PC-9 (cell line): ENCODE results near the gene SMYD2. TPM values are rescaled to one million over a fixed set of nuclear protein-coding genes. Genes with fewer than 3 reads are reported as not detected.

Experiments used
- BruUV-seq: library from RNA; stranded (reverse); fragments of 400-500 nt; replicated peaks from 2 replicates; lab custom pipeline; 2021; lab: Mats Ljungman, UMichigan
- CTCF ChIA-PET: fragments of 300-600 bp; sonication (Branson Sonifier 250); formaldehyde crosslinking; loops from one replicate; lab custom pipeline; 2022; ENCODE audit warnings: antibody characterized with exemption; lab: Charles Lee
- POLR2A ChIA-PET: fragments of 300-600 bp; sonication (Branson Sonifier 250); formaldehyde crosslinking; loops from one replicate; lab custom pipeline; 2022; ENCODE audit warnings: antibody characterized with exemption; ENCODE audit not compliant: unreplicated experiment; lab: Charles Lee
- DNase-seq, 2 experiments: peaks; one replicate each; pipeline versions ENCODE4 v3.0.0 to v3.0.0-alpha.2; 2015 to 2022; ENCODE audit warnings: mixed read lengths in 1 of 2
- H2AFZ ChIP-seq: fragments of 200-600 bp; sonication (generic); 2 replicates; pipeline ENCODE4 v1.8.1; 2017; ENCODE audit warnings: antibody characterized with exemption
- H3F3A ChIP-seq: fragments of 200-600 bp; sonication (generic); 2 replicates; pipeline ENCODE4 v1.8.1; 2017; ENCODE audit warnings: antibody characterized with exemption, mild to moderate bottlenecking, low read depth; ENCODE audit not compliant: insufficient read depth
- H3K27ac ChIP-seq: fragments of 200-600 bp; sonication (generic); 2 replicates; pipeline ENCODE4 v1.6.1; 2016; ENCODE audit warnings: mixed run types
- H3K27me3 ChIP-seq: fragments of 200-600 bp; sonication (generic); 2 replicates; pipeline ENCODE4 v1.6.1; 2016; ENCODE audit warnings: low read depth, mixed run types; ENCODE audit not compliant: insufficient read depth
- H3K36me3 ChIP-seq: fragments of 200-600 bp; sonication (generic); 2 replicates; pipeline ENCODE4 v1.6.1; 2016; ENCODE audit warnings: low read depth, mixed run types
- H3K4me1 ChIP-seq: fragments of 200-600 bp; sonication (generic); replicated peaks from 2 replicates; pipeline ENCODE4 v1.6.1; 2016; ENCODE audit warnings: mixed run types; ENCODE audit not compliant: insufficient read depth
- H3K4me2 ChIP-seq: fragments of 200-600 bp; sonication (generic); 2 replicates; pipeline ENCODE4 v1.6.1; 2017; ENCODE audit warnings: mixed run types
- H3K4me3 ChIP-seq: fragments of 200-600 bp; sonication (generic); 2 replicates; pipeline ENCODE4 v1.6.1; 2016; ENCODE audit warnings: mixed run types
- H3K79me2 ChIP-seq: fragments of 200-600 bp; sonication (generic); 2 replicates; pipeline ENCODE4 v1.6.1; 2017; ENCODE audit warnings: low read depth, mixed run types
- H3K9me2 ChIP-seq: fragments of 200-600 bp; sonication (generic); 2 replicates; pipeline ENCODE4 v1.8.1; 2017; ENCODE audit warnings: mild to moderate bottlenecking; ENCODE audit not compliant: insufficient read depth
- H3K9me3 ChIP-seq: fragments of 200-600 bp; sonication (generic); 2 replicates; pipeline ENCODE4 v1.8.1; 2016; ENCODE audit warnings: low read depth; ENCODE audit not compliant: insufficient read depth
- H4K20me1 ChIP-seq: fragments of 200-600 bp; sonication (generic); 2 replicates; pipeline ENCODE4 v1.8.1; 2017; ENCODE audit not compliant: insufficient read depth
- EZH2 ChIP-seq: fragments of 200-600 bp; sonication (generic); IDR thresholded peaks from 2 replicates; pipeline ENCODE4 v1.8.0; 2017; ENCODE audit warnings: antibody characterized with exemption, low read depth
- intact Hi-C: fragments of 100-400 bp; cut with micrococcal nuclease; formaldehyde crosslinking; loops from one replicate; pipeline ENCODE4 v1.10.0; 2022; ENCODE audit not compliant: unreplicated experiment
- total RNA-seq: library from RNA; stranded (reverse); gene quantifications from 2 replicates; pipeline ENCODE4 v1.2.3, GENCODE V29; 2021
- TF ChIP-seq, protein P1 (sequence below): fragments of 200-600 bp; sonication (generic); conservative IDR thresholded peaks from 2 replicates; pipeline ENCODE4 v1.6.1; 2017; ENCODE audit warnings: mixed run types, antibody characterized with exemption, mild to moderate bottlenecking, moderate library complexity

The SMYD2 gene
- total RNA-seq, 1 experiment from 2014 or later: 36.4 TPM

DNA sequence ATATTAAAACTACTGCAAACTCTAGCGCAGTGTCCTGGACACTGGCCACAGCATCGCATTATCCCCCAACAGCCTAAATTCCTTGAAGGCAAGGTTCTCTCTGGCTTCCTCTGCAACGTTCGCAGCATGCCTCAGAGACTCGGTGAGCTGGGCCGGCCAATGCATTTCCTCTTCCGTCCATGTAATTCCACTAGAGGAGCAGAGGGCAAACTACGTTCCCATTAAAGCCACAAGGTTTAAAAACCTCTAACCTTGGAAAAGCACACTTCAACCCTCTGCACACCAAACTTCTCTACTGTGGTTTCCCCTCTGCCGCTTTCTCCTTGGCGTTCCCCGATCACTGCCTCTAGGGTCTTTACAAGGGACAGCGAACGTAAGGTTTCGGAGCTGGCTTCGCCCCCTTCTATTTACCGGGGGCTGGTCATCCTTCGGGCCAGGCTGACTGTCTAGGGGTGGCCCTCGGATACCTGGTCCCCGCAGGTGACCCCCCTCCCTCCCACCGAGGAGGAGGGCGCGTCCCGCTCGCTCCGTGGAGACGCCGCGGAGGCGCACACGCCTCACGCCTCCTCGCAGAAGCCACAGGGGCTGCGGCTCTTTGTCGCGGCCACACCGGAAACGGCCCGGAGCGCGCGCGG, 456 bp upstream of the SMYD2 start:
- Histone ChIP-seq H3K4me3 (peak overlapping the region; percentile 81), H3K36me3 (no peaks in the 10 kb centered on the region), H3K79me2 (peaks cover 37% of the 10 kb centered on the region), H3K9me3 (no peaks in the 10 kb centered on the region), H3K4me2 (peak overlapping the region; percentile 78), H3K4me1 (peaks cover 33% of the 10 kb centered on the region), H2AFZ (peak overlapping the region; percentile 87), H3K9me2 (no peaks in the 10 kb centered on the region), H4K20me1 (no peaks in the 10 kb centered on the region), H3K27ac (peak overlapping the region; percentile 71), H3F3A (no peaks in the 10 kb centered on the region), H3K27me3 (no peaks in the 10 kb centered on the region)
- CTCF ChIA-PET: no interaction called here
- peak; percentile 29 to 45 for DNase-seq
- POLR2A ChIA-PET: interaction anchor here (0.6 kb wide), 1 partner anchor 1419 kb away, joined by 6 read pairs; no protein-coding TSS in a partner anchor
- TF ChIP-seq, protein P1, sequence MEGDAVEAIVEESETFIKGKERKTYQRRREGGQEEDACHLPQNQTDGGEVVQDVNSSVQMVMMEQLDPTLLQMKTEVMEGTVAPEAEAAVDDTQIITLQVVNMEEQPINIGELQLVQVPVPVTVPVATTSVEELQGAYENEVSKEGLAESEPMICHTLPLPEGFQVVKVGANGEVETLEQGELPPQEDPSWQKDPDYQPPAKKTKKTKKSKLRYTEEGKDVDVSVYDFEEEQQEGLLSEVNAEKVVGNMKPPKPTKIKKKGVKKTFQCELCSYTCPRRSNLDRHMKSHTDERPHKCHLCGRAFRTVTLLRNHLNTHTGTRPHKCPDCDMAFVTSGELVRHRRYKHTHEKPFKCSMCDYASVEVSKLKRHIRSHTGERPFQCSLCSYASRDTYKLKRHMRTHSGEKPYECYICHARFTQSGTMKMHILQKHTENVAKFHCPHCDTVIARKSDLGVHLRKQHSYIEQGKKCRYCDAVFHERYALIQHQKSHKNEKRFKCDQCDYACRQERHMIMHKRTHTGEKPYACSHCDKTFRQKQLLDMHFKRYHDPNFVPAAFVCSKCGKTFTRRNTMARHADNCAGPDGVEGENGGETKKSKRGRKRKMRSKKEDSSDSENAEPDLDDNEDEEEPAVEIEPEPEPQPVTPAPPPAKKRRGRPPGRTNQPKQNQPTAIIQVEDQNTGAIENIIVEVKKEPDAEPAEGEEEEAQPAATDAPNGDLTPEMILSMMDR: no peak
- no peak for TF ChIP-seq EZH2
- BruUV-seq: TSS peak; percentile 80
- intact Hi-C loops: loop anchor here (1.0 to 5.0 kb wide), 3 partner anchors 17 to 64 kb away; no protein-coding TSS in a partner anchor

DNA sequence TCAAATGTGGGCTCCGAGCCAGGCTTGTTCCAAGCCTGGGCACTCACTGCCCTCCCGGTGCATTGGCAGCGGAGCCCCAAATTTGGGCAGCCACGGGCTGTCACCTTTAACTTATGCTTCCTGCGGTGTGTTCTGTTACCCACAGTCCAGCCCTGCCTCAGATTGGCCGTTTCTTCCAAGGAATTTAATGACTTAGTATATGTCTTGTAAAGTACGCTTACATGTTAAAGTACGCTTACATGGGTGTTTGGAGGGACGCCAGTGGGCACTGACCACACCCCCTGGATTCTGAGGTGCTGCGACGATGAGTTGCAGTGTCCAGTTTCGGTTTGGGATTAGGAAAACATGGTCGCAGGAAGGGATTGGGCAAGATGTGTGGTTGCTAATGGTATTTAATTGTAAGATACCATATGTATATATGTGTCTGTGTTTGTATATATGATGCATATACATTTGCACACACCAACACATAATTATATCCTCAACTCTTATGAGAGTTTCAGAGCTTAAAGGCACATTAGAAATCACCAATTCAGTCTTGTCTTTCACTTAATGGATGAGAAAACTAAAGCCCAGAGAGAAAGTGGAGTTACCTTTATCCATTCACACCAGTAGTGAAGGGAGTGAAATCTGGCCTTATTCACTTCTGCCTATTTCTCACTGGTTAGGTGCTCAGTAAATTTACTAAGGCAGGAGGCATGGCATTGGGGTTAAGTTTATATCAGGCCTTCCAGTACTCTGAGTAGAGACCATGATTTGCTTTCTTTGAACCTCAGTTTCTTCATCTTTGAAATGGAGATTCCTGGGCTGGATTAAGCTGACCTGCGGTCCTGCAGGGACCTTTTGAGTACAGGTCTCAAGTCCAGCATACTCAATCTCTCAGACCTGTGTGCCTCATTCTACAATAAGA, 1.0 kb downstream of the SMYD2 start:
- Histone ChIP-seq H3K27ac (peak overlapping the region; percentile 71), H3K27me3 (no peaks in the 10 kb centered on the region), H3K4me3 (peak overlapping the region; percentile 81), H3K36me3 (no peaks in the 10 kb centered on the region), H3F3A (no peaks in the 10 kb centered on the region), H2AFZ (peak overlapping the region; percentile 89), H3K79me2 (peaks cover 47% of the 10 kb centered on the region), H3K4me2 (peak overlapping the region; percentile 84), H3K9me3 (no peaks in the 10 kb centered on the region), H3K4me1 (peaks cover 33% of the 10 kb centered on the region), H3K9me2 (no peaks in the 10 kb centered on the region), H4K20me1 (no peaks in the 10 kb centered on the region)
- intact Hi-C loops: loop anchor here (1.0 to 5.0 kb wide), 3 partner anchors 15 to 65 kb away; no protein-coding TSS in a partner anchor
- ChIA-PET POLR2A (no interaction called here), CTCF (no interaction called here)
- TF ChIP-seq, protein P1: no peak
- no peak for TF ChIP-seq EZH2
- peak; percentile 67 to 74 for DNase-seq
- BruUV-seq: no TSS peak

DNA sequence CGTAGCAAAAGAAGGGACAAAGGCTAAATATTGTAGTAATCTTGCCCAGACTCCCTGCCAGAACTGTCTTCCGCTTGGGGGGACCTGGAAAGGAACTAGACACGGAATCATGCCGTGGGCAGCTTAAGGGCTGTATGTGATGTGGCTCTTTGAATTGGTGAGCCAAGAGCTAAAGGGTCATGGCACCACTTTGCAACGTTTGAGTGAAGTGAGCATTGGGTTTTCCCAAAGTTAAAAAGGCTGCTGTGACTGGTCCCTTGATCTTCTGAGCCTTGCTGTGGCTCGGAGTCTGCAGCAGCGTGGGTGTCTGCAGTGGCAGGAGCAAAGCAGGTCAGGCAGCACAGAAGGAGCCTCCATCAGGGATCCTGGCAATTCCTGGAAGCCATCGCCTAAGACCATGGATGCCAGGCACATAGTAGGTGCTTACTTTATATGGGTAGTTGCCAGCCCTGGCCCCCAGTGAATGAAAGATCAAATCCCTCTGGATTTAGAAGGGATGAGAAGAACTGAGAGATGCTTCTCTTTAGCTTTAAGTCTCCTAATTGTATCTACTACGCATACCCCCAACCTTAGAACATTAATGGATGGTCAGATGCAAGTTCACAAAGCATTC, 1.8 kb downstream of the SMYD2 start:
- Histone ChIP-seq H3F3A (no peaks in the 10 kb centered on the region), H3K27me3 (no peaks in the 10 kb centered on the region), H3K27ac (peak overlapping the region; percentile 71; the same call in 1 of the 2 replicates), H3K4me2 (peak overlapping the region; percentile 84), H3K4me3 (peak overlapping the region; percentile 81), H4K20me1 (no peaks in the 10 kb centered on the region), H2AFZ (no peak overlapping the region), H3K9me2 (no peaks in the 10 kb centered on the region), H3K9me3 (no peaks in the 10 kb centered on the region), H3K79me2 (peaks cover 47% of the 10 kb centered on the region), H3K4me1 (peaks cover 33% of the 10 kb centered on the region), H3K36me3 (no peaks in the 10 kb centered on the region)
- no peak for DNase-seq
- TSS peak; percentile 48 for BruUV-seq
- ChIA-PET CTCF (no interaction called here), POLR2A (no interaction called here)
- TF ChIP-seq, protein P1: no peak
- TF ChIP-seq EZH2: no peak
- intact Hi-C loops: loop anchor here (5.0 kb wide), 1 partner anchor 35 kb away; no protein-coding TSS in a partner anchor
